Testis (tissue), 2 donors: Measurements from ENCODE around the gene LIN28A.

Experiments used
- POLR2A ChIP-seq: fragments of 450-650 bp; IDR thresholded peaks from one replicate; pipeline ENCODE4 v1.6.1; 2017; ENCODE audit warnings: antibody characterized with exemption, mild to moderate bottlenecking, moderate library complexity
- TF ChIP-seq, protein P1 (sequence below), 3 experiments: fragments of 450-650 bp in 2 of 3; fragments of 200-600 bp in 1 of 3; sonication (generic) in 1 of 3; IDR thresholded peaks; one replicate each; pipeline ENCODE4 v1.5.1; 2016 to 2019; ENCODE audit warnings: antibody characterized with exemption in 3 of 3, mild to moderate bottlenecking in 2 of 3, moderate library complexity in 1 of 3

DNA sequence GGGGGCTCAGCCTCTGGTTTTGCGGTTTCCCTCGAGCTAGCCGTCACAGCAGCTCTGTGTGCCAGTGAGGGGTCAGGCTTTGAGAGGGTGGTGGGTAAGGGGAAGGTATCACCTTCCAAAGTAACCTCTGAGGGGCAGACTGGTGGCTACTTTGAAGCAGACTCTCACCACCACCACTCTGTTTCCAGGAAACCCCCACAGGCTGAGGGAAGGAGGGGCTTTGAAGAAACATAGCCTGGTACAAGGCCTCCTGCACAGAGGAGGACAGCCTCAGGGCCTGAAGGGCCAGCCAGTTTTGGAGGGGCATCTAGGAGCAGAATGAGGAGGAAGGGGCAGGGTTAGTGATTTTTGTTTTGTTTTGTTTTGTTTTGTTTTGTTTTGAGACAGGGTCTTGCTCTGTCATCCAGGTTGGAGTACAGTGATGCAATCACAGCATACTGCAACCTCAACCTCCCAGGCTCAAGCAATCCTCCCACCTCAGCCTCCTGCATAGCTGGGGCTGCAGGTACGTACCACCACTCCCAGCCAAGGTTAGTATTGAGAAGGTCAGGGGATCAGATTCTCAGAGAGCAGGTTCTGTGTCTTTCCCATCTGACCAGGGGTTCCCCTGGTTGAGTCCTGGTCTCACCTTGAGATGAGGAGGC lies 20.9 kb upstream of the LIN28A start:
- no peak for TF ChIP-seq POLR2A
- TF ChIP-seq, protein P1, sequence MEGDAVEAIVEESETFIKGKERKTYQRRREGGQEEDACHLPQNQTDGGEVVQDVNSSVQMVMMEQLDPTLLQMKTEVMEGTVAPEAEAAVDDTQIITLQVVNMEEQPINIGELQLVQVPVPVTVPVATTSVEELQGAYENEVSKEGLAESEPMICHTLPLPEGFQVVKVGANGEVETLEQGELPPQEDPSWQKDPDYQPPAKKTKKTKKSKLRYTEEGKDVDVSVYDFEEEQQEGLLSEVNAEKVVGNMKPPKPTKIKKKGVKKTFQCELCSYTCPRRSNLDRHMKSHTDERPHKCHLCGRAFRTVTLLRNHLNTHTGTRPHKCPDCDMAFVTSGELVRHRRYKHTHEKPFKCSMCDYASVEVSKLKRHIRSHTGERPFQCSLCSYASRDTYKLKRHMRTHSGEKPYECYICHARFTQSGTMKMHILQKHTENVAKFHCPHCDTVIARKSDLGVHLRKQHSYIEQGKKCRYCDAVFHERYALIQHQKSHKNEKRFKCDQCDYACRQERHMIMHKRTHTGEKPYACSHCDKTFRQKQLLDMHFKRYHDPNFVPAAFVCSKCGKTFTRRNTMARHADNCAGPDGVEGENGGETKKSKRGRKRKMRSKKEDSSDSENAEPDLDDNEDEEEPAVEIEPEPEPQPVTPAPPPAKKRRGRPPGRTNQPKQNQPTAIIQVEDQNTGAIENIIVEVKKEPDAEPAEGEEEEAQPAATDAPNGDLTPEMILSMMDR (IDR thresholded peaks at IDR 0.05) = no peak
